ENCODE data around the gene UBE2J2.

The UBE2J2 gene

GRCh38 chr1:1228187-1228586 is 45.5 kb downstream of the UBE2J2 start:
- no peak for ATAC-seq
- TF ChIP-seq, protein P1, sequence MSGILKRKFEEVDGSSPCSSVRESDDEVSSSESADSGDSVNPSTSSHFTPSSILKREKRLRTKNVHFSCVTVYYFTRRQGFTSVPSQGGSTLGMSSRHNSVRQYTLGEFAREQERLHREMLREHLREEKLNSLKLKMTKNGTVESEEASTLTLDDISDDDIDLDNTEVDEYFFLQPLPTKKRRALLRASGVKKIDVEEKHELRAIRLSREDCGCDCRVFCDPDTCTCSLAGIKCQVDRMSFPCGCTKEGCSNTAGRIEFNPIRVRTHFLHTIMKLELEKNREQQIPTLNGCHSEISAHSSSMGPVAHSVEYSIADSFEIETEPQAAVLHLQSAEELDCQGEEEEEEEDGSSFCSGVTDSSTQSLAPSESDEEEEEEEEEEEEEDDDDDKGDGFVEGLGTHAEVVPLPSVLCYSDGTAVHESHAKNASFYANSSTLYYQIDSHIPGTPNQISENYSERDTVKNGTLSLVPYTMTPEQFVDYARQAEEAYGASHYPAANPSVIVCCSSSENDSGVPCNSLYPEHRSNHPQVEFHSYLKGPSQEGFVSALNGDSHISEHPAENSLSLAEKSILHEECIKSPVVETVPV (CRISPR knock-in tag; IDR thresholded peaks at IDR 0.05) = no peak
- TF ChIP-seq PPARA (CRISPR knock-in tag; IDR thresholded peaks at IDR 0.05; ENCODE audit: borderline replicate concordance) (no peak), OSR1 (CRISPR knock-in tag; IDR thresholded peaks at IDR 0.05) (no peak), TSHZ2 (CRISPR knock-in tag; IDR thresholded peaks at IDR 0.05) (no peak), GLIS3 (CRISPR knock-in tag; IDR thresholded peaks at IDR 0.05) (no peak), ARNTL (CRISPR knock-in tag; IDR thresholded peaks at IDR 0.05; ENCODE audit: borderline replicate concordance, low read depth) (no peak), ISL1 (CRISPR knock-in tag; IDR thresholded peaks at IDR 0.05) (no peak), ZNF70 (CRISPR knock-in tag; IDR thresholded peaks at IDR 0.05) (no peak), CSDC2 (CRISPR knock-in tag; IDR thresholded peaks at IDR 0.05) (no peak), ESRRG (CRISPR knock-in tag; IDR thresholded peaks at IDR 0.05) (no peak), ZNF8 (CRISPR knock-in tag; IDR thresholded peaks at IDR 0.05) (no peak), PATZ1 (CRISPR knock-in tag; IDR thresholded peaks at IDR 0.05; ENCODE audit: borderline replicate concordance) (no peak), BACH2 (CRISPR knock-in tag; IDR thresholded peaks at IDR 0.05; ENCODE audit: borderline replicate concordance) (no peak)

GRCh38 chr1:1227386-1227785 is 46.3 kb downstream of the UBE2J2 start:
- TF ChIP-seq ZNF8 (CRISPR knock-in tag; IDR thresholded peaks at IDR 0.05) (no peak), BACH2 (CRISPR knock-in tag; IDR thresholded peaks at IDR 0.05; ENCODE audit: borderline replicate concordance) (no peak), ISL1 (CRISPR knock-in tag; IDR thresholded peaks at IDR 0.05) (no peak), ESRRG (CRISPR knock-in tag; IDR thresholded peaks at IDR 0.05) (no peak), ARNTL (CRISPR knock-in tag; IDR thresholded peaks at IDR 0.05; ENCODE audit: borderline replicate concordance, low read depth) (no peak), TSHZ2 (CRISPR knock-in tag; IDR thresholded peaks at IDR 0.05) (no peak), POU6F1 (CRISPR knock-in tag; IDR thresholded peaks at IDR 0.05; ENCODE audit: borderline replicate concordance, low read depth) (no peak), SNAI2 (CRISPR knock-in tag; IDR thresholded peaks at IDR 0.05) (no peak), TOX (CRISPR knock-in tag; IDR thresholded peaks at IDR 0.05; ENCODE audit: borderline replicate concordance) (no peak), TCF4 (CRISPR knock-in tag; IDR thresholded peaks at IDR 0.05; ENCODE audit: borderline replicate concordance) (no peak), GLIS3 (CRISPR knock-in tag; IDR thresholded peaks at IDR 0.05) (no peak), ZNF565 (CRISPR knock-in tag; conservative IDR thresholded peaks at IDR 0.05; ENCODE audit: low read depth) (no peak), CREB5 (CRISPR knock-in tag; IDR thresholded peaks at IDR 0.05; ENCODE audit: low read depth) (no peak), PATZ1 (CRISPR knock-in tag; IDR thresholded peaks at IDR 0.05; ENCODE audit: borderline replicate concordance) (no peak)
- ATAC-seq = no peak

Data from SK-N-SH treated with all-trans-retinoic acid at 6 μM for 48 hours (cell line).